Lung (tissue), 12 donors: ENCODE results near the gene MEGF10. TPM values are rescaled to one million over a fixed set of nuclear protein-coding genes. Genes with fewer than 3 reads are reported as not detected.
"Not testable (repeated sequence)": the region's sequence is repeated elsewhere in the genome, so short reads cannot be mapped to it uniquely, and the experiment has no call there.

Experiments
- ATAC-seq: fragments of 200-7000 bp; cut with Tn5 transposase; one replicate; pipeline ENCODE4 v1.9.1; 2020; ENCODE audit warnings: moderate number of reproducible peaks; ENCODE audit not compliant: insufficient read depth, low FRiP score
- DNase-seq, 3 donors: peaks; one replicate each; pipeline ENCODE4 v3.0.0-alpha.2; 2013 to 2017
- H3K27ac ChIP-seq, 2 donors: one replicate each; pipeline ENCODE4 v1.5.1; 2013; ENCODE audit warnings: mild to moderate bottlenecking in 2 of 2, moderate library complexity in 2 of 2, control low read depth in 1 of 2, inconsistent platforms in 1 of 2, low read depth in 1 of 2, low read length in 1 of 2
- H3K27me3 ChIP-seq, 3 donors: one replicate each; pipeline ENCODE4 v1.5.1; 2013; ENCODE audit warnings: low read length in 2 of 3; ENCODE audit not compliant: control insufficient read depth in 3 of 3, insufficient read depth in 3 of 3
- H3K36me3 ChIP-seq, 4 donors: one replicate each; pipeline ENCODE4 v1.5.1; 2013; ENCODE audit warnings: low read length in 4 of 4, mild to moderate bottlenecking in 1 of 4, moderate library complexity in 1 of 4; ENCODE audit not compliant: control insufficient read depth in 4 of 4, insufficient read depth in 4 of 4
- H3K4me1 ChIP-seq, 5 donors: one replicate each; pipeline ENCODE4 v1.5.1; 2013; ENCODE audit warnings: low read length in 5 of 5, mild to moderate bottlenecking in 2 of 5, moderate library complexity in 1 of 5; ENCODE audit not compliant: control insufficient read depth in 5 of 5, insufficient read depth in 5 of 5
- H3K4me3 ChIP-seq: one replicate; pipeline ENCODE4 v1.5.1; 2013; ENCODE audit warnings: mild to moderate bottlenecking, control low read depth, moderate library complexity
- H3K9ac ChIP-seq, 2 donors: one replicate each; pipeline ENCODE4 v1.5.1; 2013; ENCODE audit warnings: low read length in 2 of 2, control low read depth in 1 of 2; ENCODE audit not compliant: insufficient read depth in 1 of 2
- H3K9me3 ChIP-seq, 4 donors: one replicate each; pipeline ENCODE4 v1.5.1; 2013; ENCODE audit warnings: low read length in 3 of 4, mild to moderate bottlenecking in 1 of 4, moderate library complexity in 1 of 4; ENCODE audit not compliant: control insufficient read depth in 4 of 4, insufficient read depth in 3 of 4
- CTCF ChIP-seq: IDR thresholded peaks from 2 replicates; pipeline ENCODE4 v1.5.1; 2012; ENCODE audit warnings: mild to moderate bottlenecking; ENCODE audit errors: control extremely low read depth, extremely low read depth
- WGBS, 2 donors: extraction: QIAGEN DNeasy Blood & Tissue Kit; methylation state at CpG; one replicate each; pipeline ENCODE4 v1.1.7; 2013; 5-methylcytosine and 5-hydroxymethylcytosine counted together
- polyA plus RNA-seq, 2 donors: library from polyadenylated mRNA; stranded (reverse); fragments of 200-250 nt; gene quantifications; one replicate each; pipeline ENCODE4 v1.2.1, GENCODE V29; 2013
- total RNA-seq, 2 donors: library from RNA; depleted of rRNA in 1 of 2; stranded (reverse); fragments of >200 nt in 1 of 2; gene quantifications; one replicate each; pipeline ENCODE4 v1.2.1, GENCODE V29; 2014 to 2021
- donor health status: control.
- donor health status: control.
- donor health status: Bipolar disorder and iron deficiency.
- donor health status: healthy.
- donor health status: DM: yes; HTN: yes; CAD: no.

The MEGF10 gene
- total and polyA plus RNA-seq, 4 donors: 0.02 to 0.82 (median 0.12) TPM

- no peak for TF ChIP-seq CTCF
- Histone ChIP-seq H3K36me3 (no peaks in the 10 kb centered on the region), H3K27ac (no peak overlapping the region), H3K4me3 (no peak overlapping the region), H3K9me3 (peaks cover 0 to 3% (median 0%) of the 10 kb centered on the region in 4 donors), H3K27me3 (peaks cover 5 to 51% (median 30%) of the 10 kb centered on the region in 3 donors), H3K4me1 (peaks cover 0 to 5% (median 0%) of the 10 kb centered on the region in 5 donors), H3K9ac (no peak overlapping the region)
- DNase-seq (no peak), ATAC-seq (no peak)
Measured at GRCh38 chr5:127293373-127293772, 2.8 kb downstream of the MEGF10 start.

DNA sequence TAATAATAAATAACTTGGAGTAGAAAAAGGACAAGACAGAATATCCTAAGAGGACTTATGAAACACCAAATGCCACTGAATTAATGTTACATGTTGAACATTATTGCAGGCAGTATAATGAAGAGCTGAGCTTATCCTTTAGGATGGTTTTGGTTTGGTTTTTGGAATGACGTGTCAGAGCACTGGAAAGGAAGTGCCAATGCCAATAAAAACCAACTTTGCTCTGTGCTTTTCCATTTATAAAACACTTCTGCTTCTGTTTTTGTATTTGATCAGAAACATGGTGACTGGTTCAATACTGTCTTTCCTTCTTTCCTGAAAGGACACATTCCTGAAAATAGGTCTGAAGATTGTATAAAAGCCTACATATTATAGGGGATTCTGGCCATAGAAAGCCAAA, 4.2 kb downstream of the MEGF10 start:
- no peak overlapping the region for H3K9ac ChIP-seq
- H3K9me3 ChIP-seq: no peaks in the 10 kb centered on the region
- no peak overlapping the region for H3K27ac ChIP-seq
- H3K36me3 ChIP-seq: no peaks in the 10 kb centered on the region
- peaks cover 5 to 48% (median 30%) of the 10 kb centered on the region in 3 donors for H3K27me3 ChIP-seq
- WGBS, 2 donors: 67 to 73% methylated on average over 1 of the region's 1 CpG
- H3K4me3 ChIP-seq: no peak overlapping the region
- ATAC-seq (no peak), DNase-seq (no peak)
- TF ChIP-seq CTCF: no peak
- H3K4me1 ChIP-seq: peaks cover 0 to 5% (median 0%) of the 10 kb centered on the region in 5 donors

- no peaks in the 10 kb centered on the region for H3K9me3 ChIP-seq
- 82 to 83% methylated on average over 1 of the region's 1 CpG for WGBS, 2 donors
- peaks cover 2 to 45% (median 26%) of the 10 kb centered on the region in 3 donors for H3K27me3 ChIP-seq
- ATAC-seq: no peak
- no peak overlapping the region for H3K27ac ChIP-seq
- no peak overlapping the region for H3K4me3 ChIP-seq
- no peaks in the 10 kb centered on the region for H3K36me3 ChIP-seq
- no peak overlapping the region for H3K9ac ChIP-seq
- H3K4me1 ChIP-seq: peaks cover 0 to 2% (median 0%) of the 10 kb centered on the region in 5 donors
- no peak for TF ChIP-seq CTCF
- no peak for DNase-seq
Measured at GRCh38 chr5:127295454-127295853, 4.9 kb downstream of the MEGF10 start.

DNA sequence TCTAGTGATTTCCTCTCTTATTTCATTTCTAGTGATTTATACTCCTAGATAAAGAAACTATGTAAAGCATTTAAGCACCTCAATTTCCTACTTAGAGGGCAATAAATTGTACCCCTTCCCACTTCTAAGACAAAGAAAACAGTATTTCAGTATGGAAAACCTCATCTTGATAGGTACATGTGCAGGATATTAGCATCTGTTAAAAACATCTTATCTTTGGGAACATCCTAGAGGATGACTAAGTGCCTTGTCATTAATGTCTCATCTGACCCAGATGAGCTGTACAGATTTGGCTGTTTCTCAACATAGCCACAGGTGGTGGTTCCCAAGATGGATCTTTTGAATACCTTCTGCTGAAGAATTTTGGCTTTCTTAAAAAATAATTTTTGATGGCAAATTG, 5.7 kb downstream of the MEGF10 start:
- H3K27ac ChIP-seq: no peak overlapping the region
- no peaks in the 10 kb centered on the region for H3K4me1 ChIP-seq
- H3K27me3 ChIP-seq: peaks cover 0 to 37% (median 18%) of the 10 kb centered on the region in 3 donors
- H3K36me3 ChIP-seq: no peaks in the 10 kb centered on the region
- no peak for TF ChIP-seq CTCF
- DNase-seq (no peak), ATAC-seq (no peak)
- H3K9me3 ChIP-seq: no peaks in the 10 kb centered on the region
- H3K9ac ChIP-seq: no peak overlapping the region
- H3K4me3 ChIP-seq: no peak overlapping the region

DNA sequence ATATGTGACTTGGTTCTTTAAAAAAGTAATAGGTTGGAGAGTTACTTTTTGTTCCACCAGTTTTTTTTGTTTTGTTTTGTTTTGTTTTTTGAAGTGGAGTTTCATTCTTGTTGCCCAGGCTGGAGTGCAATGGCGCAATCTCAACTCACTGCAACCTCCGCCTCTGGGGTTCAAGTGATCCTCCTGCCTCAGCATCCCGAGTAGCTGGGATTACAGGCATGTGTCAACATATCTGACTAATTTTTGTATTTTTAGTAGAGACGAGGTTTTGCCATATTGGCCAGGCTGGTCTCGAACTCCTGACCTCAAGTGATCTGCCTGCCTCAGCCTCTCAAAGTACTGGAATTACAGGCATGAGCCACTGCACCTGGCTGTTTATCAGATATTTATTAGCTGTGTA, 6.3 kb downstream of the MEGF10 start:
- ATAC-seq, H3K9ac ChIP-seq, H3K9me3 ChIP-seq, DNase-seq, H3K36me3 ChIP-seq, H3K4me3 ChIP-seq, H3K4me1 ChIP-seq, H3K27ac ChIP-seq: not testable (repeated sequence)
- peaks cover 0 to 31% (median 14%) of the 10 kb centered on the region in 3 donors for H3K27me3 ChIP-seq
- WGBS, 2 donors: 72 to 83% methylated on average over 5 of the region's 5 CpGs
